Measurements from ENCODE around the gene STRIT1. TPM values are rescaled to one million over a fixed set of nuclear protein-coding genes. Genes with fewer than 3 reads are reported as not detected.

Gene STRIT1
- not detected for total RNA-seq

DNA sequence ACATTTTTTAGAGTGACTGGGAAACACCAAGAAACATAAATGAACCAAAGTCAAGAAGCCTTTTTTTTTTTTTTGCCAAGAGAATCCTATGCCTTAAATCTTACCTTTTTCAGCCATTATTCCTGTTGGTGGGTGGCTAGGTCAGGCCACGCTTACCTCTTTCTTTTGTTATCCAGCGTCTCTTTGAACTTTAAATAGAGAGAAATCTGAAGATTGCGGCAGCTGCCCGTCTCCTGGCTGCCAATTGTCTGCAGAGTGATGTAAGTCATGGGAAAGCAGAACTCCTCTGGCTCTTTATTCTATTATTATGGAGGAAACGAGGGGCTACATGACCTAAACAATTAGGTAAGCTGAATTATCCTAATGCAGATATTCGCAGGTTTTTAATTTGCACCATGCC, at the start of gene STRIT1:
STRIT1 (minus strand) TSS at position 168 of the 400 bp plus-strand sequence.
- no peak for DNase-seq (ENCODE audit: low spot score)
- ATAC-seq: no peak

DNA sequence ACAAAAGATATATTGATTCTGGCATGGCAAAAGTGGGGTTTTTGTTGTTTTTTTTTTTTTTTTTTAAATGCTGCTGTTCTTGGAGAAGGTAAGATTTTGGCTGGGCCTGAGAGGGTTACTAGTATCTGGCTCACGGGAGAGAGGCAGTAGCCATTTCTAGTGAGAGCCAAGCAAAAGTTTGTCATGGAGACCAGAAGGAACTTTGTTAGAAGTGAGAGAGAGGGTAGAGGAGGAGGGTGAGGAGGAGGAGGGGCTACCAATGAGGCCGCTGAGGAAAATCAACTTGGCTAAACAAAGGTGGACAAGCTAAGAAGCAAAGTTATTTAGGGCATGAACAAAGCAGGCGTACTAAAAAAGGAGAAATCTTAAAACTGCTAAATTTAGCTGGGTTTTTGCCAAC, 48.9 kb upstream of the STRIT1 start:
- no peak for DNase-seq (ENCODE audit: low spot score)

GRCh38 chr3:155339052-155339451, 45.6 kb upstream of the STRIT1 start:
- no peak for DNase-seq (ENCODE audit: low spot score)
- no peak for ATAC-seq

More for the DNA sequence above, 48.9 kb upstream of the STRIT1 start:
- no peak for ATAC-seq

DNA sequence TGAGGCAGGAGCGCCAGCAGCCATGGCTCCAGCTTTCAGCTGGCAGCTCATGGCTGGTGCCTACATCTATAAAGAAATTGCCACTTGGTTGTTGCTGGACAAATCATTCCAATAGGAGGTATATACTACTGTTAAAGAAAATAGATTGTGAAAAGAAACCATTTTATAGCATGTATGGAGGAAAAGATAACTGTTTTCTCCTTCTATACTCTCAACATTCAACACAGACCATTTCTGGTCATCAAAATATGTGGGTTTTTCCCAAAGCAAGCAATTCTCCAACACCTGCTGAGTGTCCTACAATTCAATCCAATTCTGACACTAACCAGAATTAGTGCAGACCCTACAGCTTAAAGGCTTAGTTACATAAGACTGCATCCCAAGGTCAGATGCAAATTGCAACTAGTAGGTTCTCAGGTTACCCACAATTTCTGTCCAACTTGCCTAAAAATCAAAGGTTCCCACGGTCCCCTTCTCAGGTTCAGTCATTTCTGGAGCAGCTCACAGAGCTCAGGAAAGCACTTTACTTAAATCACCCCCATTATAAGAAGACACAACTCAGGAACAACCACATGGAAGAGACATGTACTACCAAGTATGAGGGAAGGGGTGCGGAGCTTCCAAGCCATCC, 42.4 kb upstream of the STRIT1 start:
- no peak for DNase-seq (ENCODE audit: low spot score)
- ATAC-seq: no peak

DNA sequence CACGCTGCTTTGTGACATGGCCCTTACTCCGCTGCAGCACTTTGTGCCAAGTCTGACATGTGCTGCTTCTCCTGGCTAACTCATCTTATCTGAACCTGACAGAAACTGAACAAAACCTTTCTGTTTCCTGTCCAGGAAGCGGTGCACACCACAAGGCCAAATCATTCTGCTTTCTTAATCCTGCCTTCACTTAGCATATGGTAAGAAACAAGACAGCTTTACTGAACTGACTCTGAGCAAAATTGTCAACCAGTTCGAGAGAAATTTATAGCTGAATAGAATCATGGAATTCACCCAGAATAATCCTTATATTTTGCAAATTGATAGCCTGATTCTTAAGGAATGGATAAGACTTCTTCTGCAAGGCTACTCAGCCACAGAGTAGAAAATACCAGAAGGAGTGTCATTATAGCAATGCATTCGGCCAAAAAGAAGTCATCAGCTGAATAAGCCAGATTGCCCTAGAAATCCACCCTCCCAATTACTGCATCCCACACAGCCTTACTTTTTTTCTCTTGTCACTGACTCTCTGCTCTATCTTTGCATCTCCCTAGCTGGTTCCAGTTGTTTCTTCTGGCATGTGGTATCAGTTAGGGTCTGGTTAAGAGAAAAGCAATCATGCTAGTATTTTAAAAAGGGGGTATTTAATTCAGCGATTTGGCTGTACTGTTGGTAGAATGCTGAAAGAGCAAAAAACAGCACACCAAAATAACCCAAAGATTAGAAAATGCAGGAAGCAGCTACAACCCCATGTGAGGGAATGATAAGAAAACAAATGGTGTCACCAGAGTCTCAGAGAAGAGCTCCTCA, 41.6 kb upstream of the STRIT1 start:
- no peak for DNase-seq (ENCODE audit: low spot score)
- ATAC-seq: no peak

DNA sequence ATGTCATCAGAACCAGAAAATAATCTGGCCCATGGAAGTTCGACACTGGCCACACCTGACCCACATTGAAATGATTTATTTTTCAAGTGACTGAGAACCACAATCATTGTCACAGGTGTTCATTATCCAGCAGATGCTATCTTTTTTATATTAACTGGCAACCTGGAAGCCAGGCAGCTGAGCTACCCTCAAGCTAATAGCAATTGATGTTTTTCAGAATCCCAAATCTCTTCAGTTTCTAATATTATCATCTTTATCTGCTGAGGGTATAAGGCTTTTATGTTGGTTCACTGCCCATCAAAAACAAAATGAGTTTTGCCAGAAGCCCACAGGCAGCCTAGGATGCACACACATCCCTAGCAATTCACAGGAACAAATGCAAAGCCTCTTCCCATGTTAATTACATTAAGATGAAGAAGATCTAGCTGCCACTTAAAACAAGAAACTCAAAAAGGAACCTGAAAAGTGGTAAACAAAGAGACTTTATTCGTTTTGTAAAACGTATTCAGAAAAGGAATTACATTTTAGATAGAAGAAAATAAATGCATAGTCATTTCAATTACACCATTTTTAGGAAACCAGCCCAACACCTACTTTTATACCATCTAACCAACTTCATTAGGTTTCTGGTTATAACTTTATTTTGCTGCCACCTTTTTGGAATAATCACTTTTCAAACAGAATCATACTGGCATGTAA, 40.9 kb upstream of the STRIT1 start:
- ATAC-seq: no peak
- no peak for DNase-seq (ENCODE audit: low spot score)

DNA sequence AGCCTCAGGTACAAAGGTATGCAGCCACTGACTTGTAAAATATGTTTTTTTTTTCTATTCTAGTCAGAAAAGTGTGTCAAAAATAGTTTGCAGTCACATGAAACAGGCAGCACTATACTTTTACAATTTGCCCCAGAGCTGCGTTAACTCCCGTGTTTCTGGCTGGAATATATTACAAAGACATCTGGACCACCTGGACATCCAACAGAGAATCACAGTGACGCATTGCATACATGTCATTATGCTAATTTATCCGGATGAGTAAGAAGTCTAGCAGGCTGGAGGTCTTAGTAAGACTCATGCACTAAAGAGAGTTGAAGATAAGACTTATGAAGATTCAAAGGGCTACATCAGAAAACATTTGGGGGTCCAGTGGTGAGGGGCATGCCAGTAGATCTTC, 39.2 kb upstream of the STRIT1 start:
- ATAC-seq (no peak), DNase-seq (ENCODE audit: low spot score) (no peak)

GRCh38 chr3:155331078-155331477, 37.6 kb upstream of the STRIT1 start:
- ATAC-seq (no peak), DNase-seq (ENCODE audit: low spot score) (no peak)

GRCh38 chr3:155330370-155330769, 36.9 kb upstream of the STRIT1 start:
- DNase-seq (ENCODE audit: low spot score) (no peak), ATAC-seq (no peak)

DNA sequence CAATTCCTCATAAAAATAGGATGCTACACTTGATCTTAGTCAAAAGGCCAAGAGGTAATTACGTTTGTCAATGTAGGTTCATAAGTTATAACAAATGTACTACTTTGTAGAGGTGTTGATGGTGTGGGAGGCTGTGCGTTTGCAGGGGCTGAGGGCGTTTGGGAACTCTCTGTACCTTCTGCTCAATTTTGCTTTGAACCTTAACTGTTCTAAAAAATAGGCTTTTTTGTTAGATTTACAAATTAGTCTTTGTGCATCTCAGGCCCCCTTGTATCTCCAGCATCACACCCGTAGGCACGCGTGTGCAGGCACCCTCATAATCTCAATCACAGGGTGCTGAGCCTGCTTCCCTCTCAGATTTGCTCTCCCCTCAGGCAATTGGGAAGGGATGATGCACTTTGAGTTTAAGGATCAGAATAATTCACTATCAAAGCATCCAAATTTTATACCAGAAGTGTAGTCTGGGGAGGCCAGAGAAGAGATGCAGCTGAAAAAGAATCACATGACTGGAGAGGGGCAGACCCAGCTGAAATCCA, 36.1 kb upstream of the STRIT1 start:
- DNase-seq (ENCODE audit: low spot score) (no peak), ATAC-seq (no peak)

- ATAC-seq (no peak), DNase-seq (ENCODE audit: low spot score) (no peak)
Measured at GRCh38 chr3:155327871-155328270, 34.4 kb upstream of the STRIT1 start.

DNA sequence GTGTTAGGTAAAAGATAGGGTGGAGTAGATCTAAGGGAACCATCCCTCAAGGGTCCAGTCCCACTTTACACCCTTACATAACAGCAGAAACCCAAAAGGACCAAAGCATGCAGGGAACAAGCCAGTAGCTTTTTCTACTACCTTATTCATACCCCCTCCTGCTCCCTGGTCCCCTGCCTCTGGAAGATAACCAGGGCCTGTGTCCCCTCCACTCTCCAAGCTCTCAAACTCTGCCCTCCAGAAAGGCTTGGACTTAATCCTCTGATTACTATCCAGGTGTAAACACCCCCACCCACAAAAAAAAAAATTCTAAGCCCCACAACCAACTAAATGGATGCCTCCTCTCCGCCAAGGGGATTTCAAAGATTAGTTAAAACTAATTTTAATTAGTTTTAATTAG, 33.9 kb upstream of the STRIT1 start:
- no peak for DNase-seq (ENCODE audit: low spot score)
- ATAC-seq: no peak

DNA sequence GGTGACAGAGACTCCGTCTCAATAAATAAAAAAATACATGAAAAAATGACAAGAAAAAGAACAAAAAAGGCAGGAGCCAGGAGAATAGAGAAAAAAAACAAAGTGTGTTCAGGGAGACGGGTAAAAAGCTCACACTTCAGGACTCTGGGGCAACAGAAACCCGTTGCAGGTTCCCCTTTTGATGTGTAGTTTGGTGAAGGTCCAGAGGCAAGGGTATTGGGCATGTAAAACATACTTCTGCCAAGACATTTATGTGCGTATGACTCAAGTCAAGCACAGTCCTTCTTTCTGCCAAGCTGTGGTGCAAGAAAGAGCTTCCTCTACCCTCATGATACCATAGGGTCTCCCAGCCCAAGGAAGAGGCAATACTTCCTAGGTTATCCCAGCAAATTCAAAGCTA, 33.4 kb upstream of the STRIT1 start:
- DNase-seq (ENCODE audit: low spot score) (no peak), ATAC-seq (no peak)

DNA sequence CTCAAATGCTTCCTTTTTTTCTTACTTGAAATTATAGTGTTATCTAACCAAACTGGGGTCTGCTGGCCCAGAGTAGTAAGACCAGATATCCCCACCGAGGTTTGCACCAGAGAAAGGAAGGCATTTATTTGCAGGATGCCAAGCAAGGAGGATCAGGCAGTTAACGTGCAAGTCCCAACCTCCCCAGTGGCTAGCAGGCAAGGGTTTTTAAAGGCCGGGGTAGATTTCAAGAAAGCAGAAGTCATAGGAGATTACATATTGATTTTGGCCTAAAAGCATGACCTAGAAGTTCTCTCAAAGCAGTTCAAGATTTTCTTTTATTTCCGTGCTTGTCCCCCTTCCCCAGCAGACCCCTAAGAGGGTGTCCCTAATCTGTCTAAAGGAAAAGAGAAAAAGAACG, 32.8 kb upstream of the STRIT1 start:
- no peak for ATAC-seq
- DNase-seq (ENCODE audit: low spot score): no peak

DNA sequence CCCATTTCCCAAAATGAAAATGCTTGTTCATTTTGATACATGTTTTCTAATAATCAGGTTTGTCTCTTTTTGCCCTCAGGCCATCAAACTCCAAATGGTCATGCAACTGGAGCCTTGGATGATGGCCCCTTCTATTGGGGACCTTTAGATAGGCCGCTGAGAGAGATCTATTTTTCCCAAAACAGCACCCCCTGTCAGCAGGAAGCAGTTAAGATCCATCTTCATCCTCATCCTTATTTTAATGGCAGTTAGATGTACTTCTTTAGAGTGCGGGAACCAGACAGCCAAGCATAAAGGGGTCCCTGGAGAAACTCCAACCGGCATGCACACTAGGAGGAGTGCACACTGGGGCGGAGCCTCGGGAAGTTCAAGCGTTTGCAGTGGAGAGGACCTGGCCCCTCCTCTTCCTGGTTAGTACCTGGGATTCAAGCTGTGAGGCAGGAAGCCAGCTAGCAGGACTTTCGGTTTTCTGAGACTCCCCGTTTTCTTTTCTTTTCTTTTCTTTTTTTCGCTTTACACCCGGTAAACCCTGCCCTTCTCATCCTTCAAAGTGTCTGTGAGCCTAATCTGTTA, 31.9 kb upstream of the STRIT1 start:
- ATAC-seq (peak; percentile 79), DNase-seq (ENCODE audit: low spot score) (no peak)

GRCh38 chr3:155323063-155323666, 29.7 kb upstream of the STRIT1 start:
- peak; percentile 92 for ATAC-seq
- DNase-seq (ENCODE audit: low spot score): no peak

- DNase-seq (ENCODE audit: low spot score): no peak
- no peak for ATAC-seq
Measured at GRCh38 chr3:155321418-155321817, 27.9 kb upstream of the STRIT1 start.

DNA sequence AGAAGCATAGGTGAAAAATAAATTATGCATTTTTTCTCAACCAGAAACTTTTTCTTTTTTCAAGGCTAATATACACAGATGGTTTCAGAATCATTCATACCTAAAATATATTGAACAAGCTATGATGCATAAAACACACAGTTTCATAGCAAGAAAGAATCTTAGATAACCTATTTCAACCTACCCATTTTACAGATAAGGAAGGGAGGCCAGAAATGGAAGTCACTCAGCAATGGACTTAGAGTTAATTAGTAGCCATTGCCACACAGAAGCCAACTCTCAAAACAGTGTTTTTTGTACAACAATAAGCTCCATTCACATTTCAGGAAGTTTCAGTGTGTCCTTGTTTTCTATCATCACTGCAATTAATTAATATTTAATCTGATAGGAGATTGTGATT, 27.5 kb upstream of the STRIT1 start:
- ATAC-seq: no peak
- no peak for DNase-seq (ENCODE audit: low spot score)

GRCh38 chr3:155318740-155319139, 25.3 kb upstream of the STRIT1 start:
- no peak for DNase-seq (ENCODE audit: low spot score)

DNA sequence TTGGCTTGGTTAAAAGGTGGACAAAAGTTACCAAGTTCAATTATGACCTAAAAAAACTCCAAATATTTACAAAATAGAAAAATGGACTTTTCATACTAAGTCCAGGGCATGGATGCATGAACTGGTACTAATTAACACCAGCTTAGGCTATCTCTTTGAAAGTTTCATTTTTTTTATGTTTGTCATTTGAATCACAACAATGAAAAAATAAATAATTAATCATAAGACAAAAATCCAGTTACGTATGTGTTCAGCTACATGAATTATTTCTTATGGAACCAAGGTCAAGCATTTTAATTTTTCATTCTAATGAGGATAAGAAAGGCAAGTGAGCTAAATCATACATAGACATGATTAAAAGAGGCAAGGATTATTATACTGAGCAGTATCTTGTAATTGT, 23.7 kb upstream of the STRIT1 start:
- DNase-seq (ENCODE audit: low spot score) (no peak), ATAC-seq (no peak)

More at GRCh38 chr3:155318740-155319139, 25.3 kb upstream of the STRIT1 start:
- ATAC-seq: no peak

DNA sequence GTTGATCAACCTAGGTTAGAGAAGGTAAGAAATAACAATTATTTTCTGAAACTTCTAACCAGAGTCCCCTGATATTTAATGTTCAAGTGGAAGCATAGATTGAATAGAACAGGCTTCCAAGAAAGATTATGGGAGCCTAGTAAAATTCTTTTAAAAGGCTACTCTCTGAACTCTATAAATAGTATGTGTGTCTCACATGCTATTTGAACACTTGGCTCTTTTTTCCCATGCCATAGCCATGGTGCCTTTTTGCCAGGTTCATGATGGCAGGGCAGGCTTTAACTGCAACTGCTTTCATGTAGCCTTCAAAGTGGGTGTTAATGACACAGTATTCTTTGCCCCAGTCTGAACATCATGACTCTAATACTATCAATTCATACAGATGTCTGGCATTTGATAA, 22.9 kb upstream of the STRIT1 start:
- DNase-seq (ENCODE audit: low spot score): no peak
- no peak for ATAC-seq
